Raji (cell line): Measurements from ENCODE around the gene BCAS3.

ENCODE experiments used
- POLR2A ChIP-seq: IDR thresholded peaks from 2 replicates; pipeline ENCODE4 v1.6.1; 2011; ENCODE audit warnings: low read depth, low read length, control low read depth; ENCODE audit not compliant: insufficient read depth

The BCAS3 gene

DNA sequence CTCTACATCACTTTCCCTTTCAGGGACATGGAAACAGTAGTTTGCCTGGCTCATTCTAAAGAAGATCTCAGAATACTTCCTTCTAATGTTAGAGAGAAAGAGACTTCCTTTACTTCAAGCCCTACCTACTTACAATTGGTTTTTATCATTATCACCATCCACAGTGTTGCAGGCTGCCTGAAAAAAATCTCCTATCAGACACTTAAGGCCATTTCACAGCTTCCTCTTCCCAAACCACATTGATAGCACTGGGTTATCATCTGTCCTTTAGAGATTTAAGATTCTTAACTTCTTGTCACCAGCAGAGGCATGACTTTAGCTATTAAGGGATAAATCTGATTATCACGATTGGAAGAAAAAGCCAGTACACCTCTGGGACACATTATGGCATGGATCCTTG lies 543.5 kb downstream of the BCAS3 start:
- TF ChIP-seq POLR2A, result no peak

DNA sequence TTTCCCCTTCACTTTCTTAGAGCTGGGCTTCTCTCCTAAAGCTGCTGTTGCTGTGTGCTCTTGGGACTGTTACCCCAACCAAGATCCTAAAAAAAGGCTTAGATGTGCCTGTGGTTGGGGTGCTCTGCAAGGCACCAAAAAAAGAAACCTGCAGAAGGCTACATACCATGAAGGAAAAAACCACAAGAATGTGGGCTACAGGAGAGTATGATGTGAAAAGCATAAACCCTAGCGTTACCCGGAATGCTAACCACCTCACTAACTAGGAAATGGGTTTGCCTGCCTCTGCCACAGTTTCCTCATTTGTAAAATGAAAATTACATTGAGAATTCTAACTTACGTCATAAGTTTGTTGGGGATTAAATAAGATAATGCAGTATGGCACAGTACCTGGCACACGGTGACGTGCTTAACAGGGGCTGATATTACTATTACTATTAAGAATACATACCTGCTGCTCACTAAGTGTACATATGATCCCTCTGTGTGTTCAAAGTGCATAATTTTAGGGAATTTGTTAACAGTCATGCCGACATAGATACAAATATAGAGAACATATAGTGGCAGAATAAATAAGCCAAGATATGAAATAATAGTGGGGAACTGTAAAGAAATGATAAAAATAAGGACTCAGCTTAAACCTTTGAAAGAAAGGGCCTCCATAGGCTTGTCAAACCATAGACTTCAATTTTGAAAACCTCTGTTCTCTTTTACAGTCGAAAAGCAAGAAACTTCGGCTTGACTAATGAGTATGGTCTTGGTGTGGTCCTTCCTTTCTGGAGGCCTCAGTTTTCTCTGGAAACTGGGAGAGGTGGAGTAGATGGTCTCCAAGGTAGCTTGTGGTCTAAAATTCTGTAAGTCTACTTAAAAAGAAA lies 544.2 kb downstream of the BCAS3 start:
- TF ChIP-seq POLR2A, result no peak

DNA sequence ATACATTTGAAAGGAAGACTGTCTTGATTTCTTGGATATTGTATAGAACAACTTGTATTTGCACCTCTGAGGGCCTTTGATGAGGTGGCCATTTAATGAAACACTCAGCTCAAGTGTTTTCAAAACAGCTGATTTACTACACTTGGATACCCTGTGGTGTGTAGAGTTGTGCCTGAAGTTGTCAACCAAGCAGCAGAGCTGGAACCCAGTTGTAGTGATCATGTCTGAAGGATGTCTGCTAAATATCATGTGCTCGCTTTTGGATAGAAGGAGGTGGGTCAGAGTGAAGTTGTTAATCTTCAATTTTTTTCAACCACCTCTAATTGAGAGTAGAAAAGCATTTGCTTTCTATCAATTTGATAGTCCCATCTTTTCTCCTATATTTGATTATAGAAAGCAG lies 546.1 kb downstream of the BCAS3 start:
- no peak for TF ChIP-seq POLR2A

GRCh38 chr17:61225178-61225882 lies 547.7 kb downstream of the BCAS3 start:
- no peak for TF ChIP-seq POLR2A

GRCh38 chr17:61227866-61228265 lies 550.2 kb downstream of the BCAS3 start:
- no peak for TF ChIP-seq POLR2A

GRCh38 chr17:61230461-61230860 lies 552.8 kb downstream of the BCAS3 start:
- TF ChIP-seq POLR2A, result no peak

GRCh38 chr17:61230972-61231820 lies 553.5 kb downstream of the BCAS3 start:
- TF ChIP-seq POLR2A, result no peak

GRCh38 chr17:61232871-61233270 lies 555.2 kb downstream of the BCAS3 start:
- TF ChIP-seq POLR2A, result no peak

GRCh38 chr17:61233991-61234750 lies 556.5 kb downstream of the BCAS3 start:
- TF ChIP-seq POLR2A, result no peak

DNA sequence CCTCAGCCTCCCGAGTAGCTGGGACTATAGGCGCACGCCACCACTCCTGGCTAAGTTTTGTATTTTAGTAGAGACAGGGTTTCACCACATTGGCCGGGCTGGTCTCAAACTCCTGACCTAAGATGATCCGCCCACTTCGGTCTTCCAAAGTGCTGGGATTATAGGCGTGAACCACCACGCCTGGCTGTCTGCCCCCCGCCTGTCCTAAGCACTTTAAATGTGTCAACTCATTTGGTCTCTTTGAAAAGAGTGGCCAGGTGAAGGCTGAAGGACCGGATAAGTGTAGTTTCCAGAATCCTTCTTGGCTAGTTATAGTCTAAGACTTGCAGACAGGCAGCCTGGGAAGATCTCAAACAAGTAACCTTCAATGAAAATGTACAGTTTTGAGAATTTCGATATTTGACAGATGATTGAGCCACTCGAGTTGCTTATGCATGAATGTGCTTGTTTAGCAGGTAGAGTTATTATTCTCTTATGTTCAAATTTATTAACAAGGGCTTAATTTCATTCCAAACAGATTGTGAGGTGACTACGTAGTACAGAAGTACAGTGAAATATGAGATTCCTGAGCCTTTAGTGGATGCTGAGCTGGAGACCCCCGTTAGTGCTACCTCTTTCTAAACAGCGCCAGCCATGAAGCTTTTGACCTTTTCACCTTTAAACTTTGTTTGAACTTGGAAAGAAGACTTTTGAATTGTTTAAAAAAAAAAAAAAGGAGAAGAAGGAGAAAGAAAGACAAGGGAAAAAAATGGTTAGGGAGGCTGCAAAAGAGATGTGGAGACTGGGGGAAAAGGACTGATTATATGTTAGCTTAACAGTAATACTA lies 557.6 kb downstream of the BCAS3 start:
- no peak for TF ChIP-seq POLR2A

- TF ChIP-seq POLR2A, result no peak
Observed at GRCh38 chr17:61235827-61236197, 558.2 kb downstream of the BCAS3 start.

- TF ChIP-seq POLR2A, result no peak
Observed at GRCh38 chr17:61237275-61237674, 559.6 kb downstream of the BCAS3 start.

- TF ChIP-seq POLR2A, result no peak
Observed at GRCh38 chr17:61238455-61238933, 560.8 kb downstream of the BCAS3 start.

GRCh38 chr17:61239327-61239726 lies 561.7 kb downstream of the BCAS3 start:
- no peak for TF ChIP-seq POLR2A
